ENCODE data around the gene HS3ST3A1. TPM values are rescaled to one million over a fixed set of nuclear protein-coding genes. Genes with fewer than 3 reads are reported as not detected.

HS3ST3A1 gene
- total RNA-seq, 2 donors from 2014 or later, result not detected

GRCh38 chr17:13599864-13600263 is 1.9 kb downstream of the HS3ST3A1 start:
- H3K36me3 ChIP-seq (replicated peaks in 1 of 2; ENCODE audit: insufficient read depth in 1 of 2, low read depth in 2 of 2), result no peaks in the 10 kb centered on the region
- DNase-seq (no peak), ATAC-seq (no peak)
- H3K4me3 ChIP-seq, result no peak overlapping the region
- H3K27me3 ChIP-seq, result peaks cover 0 to 21% of the 10 kb centered on the region in 2 donors
- H3K4me1 ChIP-seq, result peaks cover 21% of the 10 kb centered on the region
- no peak overlapping the region for H3K27ac ChIP-seq
- no peaks in the 10 kb centered on the region for H3K9me3 ChIP-seq
- TF ChIP-seq POLR2A (IDR thresholded peaks at IDR 0.05) (no peak), CTCF (IDR thresholded peaks at IDR 0.05) (no peak)
- WGBS, 2 donors, result 45 to 52% methylated on average over 3 of the region's 3 CpGs
- intact Hi-C loops (cut with DNase I), result loop anchor here (5.0 kb wide), 1 partner anchor 697 kb away; no protein-coding TSS in a partner anchor

GRCh38 chr17:13599168-13599577 is 2.6 kb downstream of the HS3ST3A1 start:
- Histone ChIP-seq H3K36me3 (replicated peaks in 1 of 2; ENCODE audit: insufficient read depth in 1 of 2, low read depth in 2 of 2) (no peaks in the 10 kb centered on the region), H3K4me3 (no peak overlapping the region), H3K9me3 (no peaks in the 10 kb centered on the region), H3K4me1 (peaks cover 21% of the 10 kb centered on the region), H3K27me3 (peaks cover 0 to 21% of the 10 kb centered on the region in 2 donors), H3K27ac (no peak overlapping the region)
- DNase-seq (no peak), ATAC-seq (no peak)
- intact Hi-C loops (cut with DNase I), result no loop called here
- WGBS, 2 donors, result 54 to 77% methylated on average over 1 of the region's 1 CpG
- TF ChIP-seq POLR2A (IDR thresholded peaks at IDR 0.05) (no peak), CTCF (IDR thresholded peaks at IDR 0.05) (no peak)

- H3K4me1 ChIP-seq, result peaks cover 21% of the 10 kb centered on the region
- DNase-seq (no peak), ATAC-seq (no peak)
- H3K4me3 ChIP-seq, result no peak overlapping the region
- H3K27me3 ChIP-seq, result peaks cover 0 to 21% of the 10 kb centered on the region in 2 donors
- WGBS, 2 donors, result 65 to 67% methylated on average over 7 of the region's 7 CpGs
- intact Hi-C loops (cut with DNase I), result no loop called here
- no peak overlapping the region for H3K27ac ChIP-seq
- no peak for TF ChIP-seq CTCF (IDR thresholded peaks at IDR 0.05)
- TF ChIP-seq POLR2A (IDR thresholded peaks at IDR 0.05), result no peak
- H3K9me3 ChIP-seq, result no peaks in the 10 kb centered on the region
- no peaks in the 10 kb centered on the region for H3K36me3 ChIP-seq (replicated peaks in 1 of 2; ENCODE audit: insufficient read depth in 1 of 2, low read depth in 2 of 2)
These were observed 3.2 kb downstream of the HS3ST3A1 start for GRCh38 chr17:13598353-13599167.

- no peaks in the 10 kb centered on the region for H3K9me3 ChIP-seq
- no peaks in the 10 kb centered on the region for H3K36me3 ChIP-seq (replicated peaks in 1 of 2; ENCODE audit: insufficient read depth in 1 of 2, low read depth in 2 of 2)
- intact Hi-C loops (cut with DNase I), result no loop called here
- H3K27ac ChIP-seq, result no peak overlapping the region
- peak; percentile 42 for ATAC-seq
- TF ChIP-seq CTCF (IDR thresholded peaks at IDR 0.05) (peak in 6 of 7 experiments; percentile 35 to 73 (median 58)), POLR2A (IDR thresholded peaks at IDR 0.05) (no peak)
- H3K4me3 ChIP-seq, result no peak overlapping the region
- peak in 3 of 4 donors; percentile 28 to 49 (median 41) for DNase-seq
- H3K27me3 ChIP-seq, result peaks cover 0 to 21% of the 10 kb centered on the region in 2 donors
- WGBS, 2 donors, result 9 to 14% methylated on average over 3 of the region's 3 CpGs
- H3K4me1 ChIP-seq, result peaks cover 21% of the 10 kb centered on the region
These were observed 3.9 kb downstream of the HS3ST3A1 start for GRCh38 chr17:13597723-13598347.

All from body of pancreas (tissue), 4 donors.